H54 (cell line): Measurements from ENCODE around the gene TGM5.
A peak's percentile ranks its signal among the peaks of the same experiment; 100 is the strongest.
"Not testable (repeated sequence)": the region's sequence is repeated elsewhere in the genome, so short reads cannot be mapped to it uniquely, and the experiment has no call there.

Experiments used
- DNase-seq: peaks from one replicate; pipeline ENCODE4 v3.0.0; 2011; ENCODE audit warnings: low spot score, mixed read lengths; ENCODE audit not compliant: insufficient read length
- FAIRE-seq: peaks from 3 replicates; lab custom pipeline; 2011; peaks lifted over from hg19 to GRCh38; lab: Jason Lieb, UNC
- POLR2A ChIP-seq: IDR thresholded peaks from 2 replicates; pipeline ENCODE4 v1.6.1; 2011; ENCODE audit warnings: low read depth, mild to moderate bottlenecking, low read length

TGM5 gene

GRCh38 chr15:43210807-43211206 is 55.9 kb downstream of the TGM5 start:
- DNase-seq (no peak), FAIRE-seq (no peak)
- no peak for TF ChIP-seq POLR2A

GRCh38 chr15:43210172-43210745 is 56.5 kb downstream of the TGM5 start:
- TF ChIP-seq POLR2A: no peak
- FAIRE-seq: no peak
- no peak for DNase-seq

GRCh38 chr15:43209059-43209824 is 57.5 kb downstream of the TGM5 start:
- FAIRE-seq: no peak
- no peak for DNase-seq

DNA sequence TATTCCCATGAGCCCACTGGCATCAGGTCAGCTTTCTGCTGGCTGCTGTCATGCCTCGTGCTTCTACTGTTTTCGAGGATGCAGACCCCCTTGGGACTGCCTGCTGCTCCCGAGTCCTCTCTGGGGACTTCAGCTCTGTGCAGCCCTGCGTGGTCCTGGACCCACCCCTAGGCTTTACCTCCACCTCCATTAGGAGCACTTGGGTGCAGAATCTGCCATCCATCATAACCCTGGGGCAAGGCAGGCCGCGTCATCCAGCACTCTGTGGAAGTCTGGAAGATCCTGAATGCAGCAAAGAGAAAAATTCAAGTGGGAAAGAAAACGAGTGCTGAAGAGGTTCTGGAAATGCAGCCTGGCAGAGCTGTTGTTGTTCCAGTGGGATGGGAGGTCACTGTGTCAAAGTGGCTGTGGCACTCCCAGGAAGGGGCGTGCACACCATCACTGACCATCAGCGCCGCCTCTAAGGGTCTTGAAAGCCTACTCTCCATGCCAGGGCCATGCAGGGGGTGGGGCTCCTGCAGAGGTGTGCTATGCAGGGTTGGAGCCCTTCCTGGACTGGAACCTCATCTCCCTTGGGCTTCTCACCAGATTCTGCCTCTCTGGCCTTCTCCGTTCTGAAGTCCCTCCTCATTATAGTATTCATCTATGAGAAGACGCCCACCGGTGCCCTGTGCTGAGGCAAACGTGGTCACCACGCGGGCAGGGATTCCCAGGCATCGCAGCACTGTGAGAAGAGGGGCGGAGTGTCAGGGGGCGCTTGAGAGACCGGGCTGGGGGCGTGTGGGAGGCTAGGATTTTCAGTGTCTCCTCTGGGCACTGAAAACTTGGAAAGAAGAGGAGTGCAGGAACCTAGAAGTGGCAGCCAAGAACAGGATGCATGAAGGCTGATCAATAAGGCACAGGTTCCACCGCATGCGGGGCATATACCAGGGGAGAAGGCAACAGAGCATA is 58.4 kb downstream of the TGM5 start:
- DNase-seq (no peak), FAIRE-seq (no peak)
- no peak for TF ChIP-seq POLR2A

More at GRCh38 chr15:43209059-43209824, 57.5 kb downstream of the TGM5 start:
- no peak for TF ChIP-seq POLR2A

DNA sequence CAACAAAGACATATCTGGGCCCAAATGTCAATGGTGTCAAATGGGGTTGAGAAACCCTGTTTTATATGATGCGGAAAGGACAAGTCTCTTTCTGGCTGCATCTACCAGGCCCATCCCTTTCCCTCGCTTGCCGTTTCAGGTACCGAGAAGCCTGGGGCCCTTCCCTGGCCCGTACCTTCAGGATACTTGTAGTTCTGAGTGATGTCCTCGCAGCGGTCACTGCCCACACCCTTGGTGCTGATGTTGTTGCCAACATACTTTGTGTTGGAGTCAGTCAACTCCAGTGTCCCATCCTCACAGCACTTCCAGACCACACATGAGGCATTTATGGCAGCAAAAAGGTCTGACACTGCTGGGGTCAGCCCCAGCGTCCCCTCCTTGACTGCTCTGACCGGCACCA is 59.7 kb downstream of the TGM5 start:
- DNase-seq: no peak
- no peak for TF ChIP-seq POLR2A
- no peak for FAIRE-seq

- FAIRE-seq (no peak), DNase-seq (no peak)
These were observed 60.7 kb downstream of the TGM5 start for GRCh38 chr15:43206054-43206453.

GRCh38 chr15:43204016-43204901 is 62.5 kb downstream of the TGM5 start:
- no peak for TF ChIP-seq POLR2A
- peak; percentile 51 for DNase-seq
- FAIRE-seq: no peak

More at GRCh38 chr15:43206054-43206453, 60.7 kb downstream of the TGM5 start:
- TF ChIP-seq POLR2A: no peak

DNA sequence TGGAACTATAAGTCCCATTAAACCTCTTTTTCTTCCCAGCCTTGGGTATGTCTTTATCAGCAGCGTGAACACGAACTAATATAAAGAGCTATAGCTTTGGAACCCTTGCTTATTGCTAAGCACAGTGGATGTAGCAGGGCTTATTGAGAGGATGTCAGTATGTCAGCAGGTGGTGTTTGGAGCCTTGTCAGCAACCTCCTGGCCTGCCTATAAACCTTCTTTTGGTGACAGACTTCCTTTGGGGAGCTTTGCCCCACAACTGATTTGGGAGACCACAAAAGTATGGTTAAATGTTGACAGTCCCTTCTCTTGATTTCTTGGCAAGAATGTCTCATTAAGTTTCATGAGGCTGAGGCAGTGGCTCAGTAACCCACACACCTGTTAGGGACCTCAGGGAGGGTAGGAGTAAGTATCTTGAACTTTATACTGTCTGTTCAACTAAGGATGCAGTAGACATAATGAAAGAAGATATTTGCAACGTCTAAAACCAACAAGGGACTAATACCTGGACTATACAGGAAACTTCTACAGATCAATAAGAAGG is 66.7 kb downstream of the TGM5 start:
- DNase-seq (no peak), FAIRE-seq (no peak)
- no peak for TF ChIP-seq POLR2A

GRCh38 chr15:43198992-43199391 is 67.7 kb downstream of the TGM5 start:
- DNase-seq (no peak), FAIRE-seq (no peak)
- TF ChIP-seq POLR2A: no peak

DNA sequence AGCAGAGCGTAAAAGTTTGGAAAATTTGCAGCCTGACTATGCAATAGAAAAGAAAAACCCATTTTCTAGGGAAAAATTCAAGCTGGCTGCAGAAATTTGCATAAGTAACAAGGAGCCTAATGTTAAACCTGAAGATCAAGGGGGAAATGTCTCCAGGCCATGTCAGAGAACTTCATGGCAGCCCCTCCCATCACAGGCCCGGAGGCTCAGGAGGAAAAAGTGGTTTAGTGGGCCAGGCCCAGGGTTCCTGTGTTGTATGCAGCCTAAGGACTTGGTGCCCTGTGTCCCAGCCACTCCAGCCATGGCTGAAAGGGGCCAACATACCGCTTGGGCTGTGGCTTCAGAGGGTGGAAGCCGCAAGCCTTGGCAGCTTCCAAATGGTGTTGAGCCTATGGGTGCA is 68.2 kb downstream of the TGM5 start:
- DNase-seq, FAIRE-seq: not testable (repeated sequence)

DNA sequence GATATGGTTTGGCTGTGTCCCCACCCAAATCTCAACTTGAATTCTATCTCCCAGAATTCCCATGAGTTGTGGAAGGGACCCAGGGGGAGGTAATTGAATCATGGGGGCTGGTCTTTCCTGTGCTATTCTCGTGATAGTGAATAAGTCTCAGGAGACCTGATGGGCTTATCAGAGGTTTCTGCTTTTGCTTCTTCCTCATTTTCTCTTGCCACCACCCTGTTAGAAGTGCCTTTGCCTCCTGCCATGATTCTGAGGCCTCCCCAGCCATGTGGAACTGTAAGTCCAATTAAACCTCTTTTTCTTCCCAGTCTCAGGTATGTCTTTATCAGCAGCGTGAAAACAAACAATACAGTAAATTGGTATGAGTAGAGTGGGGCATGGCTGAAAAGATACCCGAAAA is 69.0 kb downstream of the TGM5 start:
- DNase-seq, FAIRE-seq: not testable (repeated sequence)

GRCh38 chr15:43196760-43197548 is 69.8 kb downstream of the TGM5 start:
- TF ChIP-seq POLR2A: no peak
- FAIRE-seq (no peak), DNase-seq (no peak)
